IPS-11a (cell line): ENCODE results near the gene NOS3.

Experiments
- H3K4me3 ChIP-seq: one replicate; pipeline ENCODE4 v1.5.1; 2013; ENCODE audit warnings: low read depth, low read length, control low read depth

Gene NOS3

DNA sequence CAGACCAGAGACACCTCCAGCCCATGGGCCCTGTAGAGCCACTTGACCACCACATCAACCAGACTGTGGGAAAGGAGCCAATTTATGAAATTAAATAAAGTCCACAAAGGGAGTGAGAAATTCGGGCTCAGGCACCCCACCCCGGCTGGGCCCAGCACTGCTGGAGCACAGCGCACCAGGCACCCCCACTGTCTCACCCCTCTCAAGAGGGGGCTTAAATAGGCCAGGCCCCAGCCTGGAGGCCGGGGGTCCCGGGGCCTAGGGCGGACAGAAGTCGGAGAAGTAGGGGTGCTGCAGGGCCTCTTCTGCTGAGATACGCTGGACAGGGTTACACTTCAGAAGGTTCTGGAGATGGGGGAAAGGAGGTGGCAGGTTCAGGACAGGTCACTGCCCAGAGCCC lies 62.9 kb downstream of the NOS3 start:
- H3K4me3 ChIP-seq, result no peak overlapping the region

DNA sequence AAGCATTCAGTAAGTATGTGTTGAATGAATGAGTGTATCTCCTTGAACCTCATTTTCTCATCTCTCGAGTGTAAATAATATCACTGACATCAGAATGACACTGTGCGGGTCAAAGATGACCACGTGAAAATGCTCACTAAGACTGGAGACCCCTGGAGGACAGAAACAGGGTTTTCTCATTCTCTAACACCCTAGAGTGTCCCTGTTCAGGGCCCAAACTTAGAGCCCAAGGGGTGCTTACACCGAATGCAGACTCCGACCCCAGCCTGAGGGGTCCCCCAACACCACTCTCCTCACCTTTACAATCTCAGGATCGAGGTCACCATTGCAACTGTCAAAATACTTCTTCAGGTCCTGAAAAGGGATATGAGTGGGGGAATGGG lies 65.5 kb downstream of the NOS3 start:
- H3K4me3 ChIP-seq, result no peak overlapping the region

DNA sequence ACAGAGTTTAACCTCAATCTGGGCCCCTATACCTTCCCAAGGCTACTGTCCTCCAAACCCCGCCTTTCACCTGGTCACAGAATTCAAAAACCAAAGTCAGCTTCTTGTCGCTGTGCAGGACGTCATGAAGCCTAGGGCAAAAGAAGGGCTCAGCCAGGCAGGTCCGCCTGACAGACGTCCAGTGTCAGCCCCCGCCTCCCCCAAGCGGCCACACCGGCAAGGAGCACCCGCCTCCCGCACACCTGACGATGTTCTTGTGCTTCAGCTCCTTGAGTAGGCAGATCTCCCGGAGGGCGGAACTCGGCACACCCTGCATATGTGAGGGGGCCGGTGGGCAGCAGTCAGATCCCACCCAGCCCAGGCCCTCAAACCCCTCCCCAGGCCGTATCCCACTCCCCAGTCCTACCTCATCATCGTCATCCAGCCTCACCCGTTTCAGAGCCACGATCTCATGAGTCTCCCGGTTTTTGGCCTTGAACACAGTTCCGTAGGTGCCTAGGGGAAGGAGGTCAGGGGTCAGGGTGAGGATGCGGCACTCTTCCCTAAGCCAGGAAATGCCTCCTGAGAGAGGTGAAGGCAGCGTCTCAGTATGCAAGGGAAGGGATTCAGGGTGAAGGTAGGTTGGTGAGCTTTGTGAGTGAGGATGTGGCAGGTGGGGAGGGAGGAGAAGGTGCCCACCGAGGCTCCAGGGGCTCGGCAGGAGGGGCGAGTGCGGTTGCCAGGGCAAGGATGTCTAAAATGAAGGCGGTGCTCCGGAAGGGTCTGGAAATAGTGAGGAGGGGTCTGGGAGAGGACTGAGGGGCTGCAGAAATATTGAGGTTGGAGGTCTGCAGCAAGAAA lies 66.1 kb downstream of the NOS3 start:
- H3K4me3 ChIP-seq, result peak overlapping the region; percentile 76

DNA sequence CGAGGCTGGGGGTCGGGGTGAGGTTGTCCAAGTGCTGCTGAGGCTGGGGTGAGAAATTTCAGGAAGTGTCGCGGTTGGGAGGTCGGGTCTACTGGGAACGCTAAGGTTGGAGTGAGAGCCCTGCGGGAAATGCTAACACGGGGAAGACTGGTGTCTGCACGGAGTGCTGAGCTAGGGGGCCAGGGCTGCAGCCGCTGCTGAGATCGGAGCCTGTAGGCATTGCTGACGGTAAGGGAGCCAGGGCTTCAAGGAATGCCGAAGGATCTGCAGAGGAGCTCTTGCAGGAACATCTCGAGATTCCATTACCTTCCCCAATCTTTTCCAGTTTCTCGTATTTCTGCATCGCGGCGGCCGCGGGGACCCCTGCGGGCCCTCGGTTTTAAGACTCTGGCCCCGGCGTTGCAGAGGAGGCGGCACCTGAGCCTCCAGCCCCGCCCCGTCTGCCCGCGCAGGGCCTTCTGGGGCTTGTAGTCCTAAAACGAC lies 66.7 kb downstream of the NOS3 start, which contains the start of gene CDK5:
TSS of gene CDK5 (minus strand) at position 392 of the 483 bp plus-strand sequence. CDS start at position 343, 49 bp downstream.
- peak within 1 kb of the TSS; percentile 76 for H3K4me3 ChIP-seq

DNA sequence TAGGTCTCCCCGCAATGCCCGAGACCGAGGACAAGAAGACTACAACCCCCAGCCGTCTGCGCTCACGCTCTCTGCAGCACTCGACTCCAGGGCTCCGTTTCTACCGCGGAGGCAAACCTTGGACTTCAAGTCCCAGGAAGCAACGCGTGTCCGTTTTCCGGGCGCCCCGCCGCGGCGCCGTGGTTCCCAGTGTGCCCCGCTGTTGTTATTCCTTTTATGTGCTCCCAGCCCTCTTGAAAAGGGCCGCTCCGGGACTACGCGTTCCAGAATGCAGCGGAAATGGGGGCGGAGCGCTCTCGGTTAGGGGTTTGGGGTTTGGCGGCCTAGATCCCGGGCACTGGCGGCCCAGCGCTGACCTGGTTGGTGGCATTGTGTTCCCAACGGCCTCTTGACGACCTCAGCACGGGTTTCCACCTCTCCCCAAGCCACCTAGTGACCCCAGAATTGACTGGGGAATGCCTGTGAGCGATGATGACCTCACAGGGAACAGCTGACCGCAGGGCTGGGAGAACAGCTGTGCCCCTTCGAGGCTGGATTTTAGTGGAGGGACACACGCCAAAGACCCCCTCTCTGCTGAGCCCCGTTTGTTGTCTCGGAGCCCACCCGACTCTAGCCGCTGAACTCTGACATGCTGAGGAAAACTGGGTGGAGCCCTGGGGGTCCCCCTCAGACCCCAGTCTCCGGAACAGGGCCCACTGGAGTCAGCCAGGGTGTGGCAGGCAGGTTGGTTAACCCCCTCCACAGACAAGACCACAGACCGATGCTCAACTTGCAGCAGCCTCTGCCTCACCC lies 67.4 kb downstream of the NOS3 start:
- H3K4me3 ChIP-seq, result peak overlapping the region; percentile 76

DNA sequence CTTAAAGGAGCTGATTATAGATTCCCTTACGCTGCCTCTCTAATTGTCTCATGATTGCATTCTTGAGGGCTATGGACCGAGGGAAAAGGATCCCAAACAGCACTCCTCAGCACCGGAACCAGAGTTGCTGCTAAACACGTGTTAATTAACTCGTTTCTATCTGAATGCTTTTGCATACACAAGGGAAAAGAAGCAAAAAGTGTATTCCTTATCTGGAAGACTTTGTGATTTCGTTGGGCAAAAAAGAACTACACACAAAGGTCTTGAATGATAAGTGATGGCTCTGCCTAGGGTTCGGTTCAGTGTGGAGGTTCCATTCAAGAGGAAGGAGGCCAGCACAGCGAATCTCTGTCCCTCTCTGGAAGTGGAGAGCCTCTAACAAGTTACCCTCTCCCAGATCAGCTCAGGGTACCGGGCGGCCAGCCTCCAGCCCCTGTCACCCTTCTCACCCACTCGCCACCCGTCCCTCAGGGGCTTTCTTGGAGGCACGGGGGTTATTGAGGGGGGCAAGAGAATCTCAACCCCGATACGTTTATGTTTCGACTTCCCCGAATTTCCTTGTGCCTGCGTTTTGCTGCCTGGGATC lies 68.1 kb downstream of the NOS3 start:
- H3K4me3 ChIP-seq, result peak overlapping the region; percentile 62

DNA sequence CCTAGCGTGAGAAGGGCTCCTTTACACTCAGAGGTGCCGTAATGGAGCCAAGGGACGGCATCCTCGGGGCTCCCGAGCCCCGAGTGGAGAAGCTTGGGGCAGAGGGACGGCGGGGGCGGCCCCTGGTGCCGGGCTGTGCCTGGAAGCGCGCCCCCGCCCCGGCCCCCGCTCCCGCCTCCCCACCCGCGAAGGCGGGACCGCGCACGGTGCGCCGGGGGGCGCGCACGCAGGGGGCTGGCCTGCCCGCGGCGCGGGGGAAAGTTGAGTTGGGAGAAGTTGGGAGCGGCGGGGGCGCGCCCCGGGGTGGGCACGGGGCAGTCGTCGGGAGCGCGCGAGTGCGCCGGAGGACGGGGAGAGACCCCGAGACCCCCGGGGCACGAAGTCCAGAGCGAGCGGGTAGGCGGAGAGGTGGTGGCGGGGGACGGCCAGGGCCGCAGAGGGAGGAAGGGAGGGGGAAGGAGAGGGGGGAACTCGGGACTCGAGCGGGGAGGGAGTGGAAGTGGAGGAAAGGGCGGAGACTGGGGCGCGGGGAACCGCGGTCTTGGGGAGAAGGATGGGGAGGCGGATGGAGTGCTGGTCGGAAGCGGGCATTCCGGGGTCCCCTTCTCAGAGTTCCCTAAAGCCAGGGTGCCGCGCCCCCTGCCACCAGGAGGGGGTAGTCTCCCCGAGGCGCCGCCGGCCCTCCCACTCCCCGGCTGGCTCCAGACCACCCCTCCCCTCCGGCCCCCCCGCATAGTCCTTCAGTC lies 68.7 kb downstream of the NOS3 start, which contains the start of gene SLC4A2:
TSS of gene SLC4A2 (plus strand) at position 223 of the 746 bp plus-strand sequence. CDS start 2,399 bp downstream, outside the sequence.
- peak within 1 kb of the TSS; percentile 62 for H3K4me3 ChIP-seq

DNA sequence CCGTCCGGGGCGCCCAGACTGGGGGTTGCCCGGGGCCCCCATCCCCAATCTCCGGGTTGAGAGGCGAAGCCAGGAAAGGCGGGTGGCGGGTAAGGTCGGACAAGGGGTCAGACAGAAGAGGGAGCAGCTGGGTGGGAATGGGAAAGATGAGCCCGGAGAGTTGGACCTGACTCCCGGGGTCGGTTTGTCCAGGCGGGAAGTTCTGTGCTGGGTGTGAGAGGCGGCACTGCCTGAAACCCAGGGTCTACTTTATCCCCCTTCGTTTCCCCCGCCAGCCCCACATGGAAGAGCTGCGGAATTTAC lies 69.2 kb downstream of the NOS3 start:
- H3K4me3 ChIP-seq, result peak overlapping the region; percentile 62

DNA sequence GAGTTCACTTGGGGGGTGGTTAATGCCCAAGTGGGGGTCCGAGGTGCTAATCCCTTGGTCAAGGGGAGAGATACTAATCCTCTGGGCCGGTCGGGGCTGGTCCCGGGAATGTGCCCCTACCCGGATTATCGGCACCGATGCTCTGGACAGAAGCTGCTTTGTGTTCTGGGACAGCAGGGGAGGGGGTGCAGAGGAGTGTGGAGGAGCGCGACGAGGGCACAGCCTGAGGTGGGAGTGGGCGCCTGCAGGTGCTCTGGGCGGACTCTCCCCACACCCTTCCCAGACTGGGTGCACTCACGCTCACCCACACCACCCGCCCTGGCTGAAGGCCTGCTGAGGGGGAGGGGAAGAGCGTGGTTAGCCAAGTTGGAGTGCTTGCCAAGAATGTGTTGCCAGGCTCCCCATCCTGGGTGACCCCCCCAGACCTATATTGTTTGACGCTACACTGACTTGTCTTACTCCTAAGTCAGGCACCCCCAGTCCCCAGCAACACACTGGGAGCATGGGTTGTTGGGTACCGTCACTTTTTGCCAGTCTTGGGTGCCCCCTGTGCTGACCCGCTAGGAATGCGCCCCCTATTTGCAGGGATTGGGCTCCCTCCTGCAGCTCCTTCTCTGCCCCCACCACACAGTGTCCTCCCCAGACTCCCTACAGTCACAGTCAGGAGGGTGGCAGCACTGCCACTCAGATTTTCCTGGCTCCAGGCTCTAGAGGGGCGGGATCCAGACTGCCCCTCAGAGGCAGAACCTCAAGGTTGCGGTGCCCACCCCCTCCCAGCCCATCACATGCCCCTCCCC lies 69.8 kb downstream of the NOS3 start:
- H3K4me3 ChIP-seq, result peak overlapping the region; percentile 62

DNA sequence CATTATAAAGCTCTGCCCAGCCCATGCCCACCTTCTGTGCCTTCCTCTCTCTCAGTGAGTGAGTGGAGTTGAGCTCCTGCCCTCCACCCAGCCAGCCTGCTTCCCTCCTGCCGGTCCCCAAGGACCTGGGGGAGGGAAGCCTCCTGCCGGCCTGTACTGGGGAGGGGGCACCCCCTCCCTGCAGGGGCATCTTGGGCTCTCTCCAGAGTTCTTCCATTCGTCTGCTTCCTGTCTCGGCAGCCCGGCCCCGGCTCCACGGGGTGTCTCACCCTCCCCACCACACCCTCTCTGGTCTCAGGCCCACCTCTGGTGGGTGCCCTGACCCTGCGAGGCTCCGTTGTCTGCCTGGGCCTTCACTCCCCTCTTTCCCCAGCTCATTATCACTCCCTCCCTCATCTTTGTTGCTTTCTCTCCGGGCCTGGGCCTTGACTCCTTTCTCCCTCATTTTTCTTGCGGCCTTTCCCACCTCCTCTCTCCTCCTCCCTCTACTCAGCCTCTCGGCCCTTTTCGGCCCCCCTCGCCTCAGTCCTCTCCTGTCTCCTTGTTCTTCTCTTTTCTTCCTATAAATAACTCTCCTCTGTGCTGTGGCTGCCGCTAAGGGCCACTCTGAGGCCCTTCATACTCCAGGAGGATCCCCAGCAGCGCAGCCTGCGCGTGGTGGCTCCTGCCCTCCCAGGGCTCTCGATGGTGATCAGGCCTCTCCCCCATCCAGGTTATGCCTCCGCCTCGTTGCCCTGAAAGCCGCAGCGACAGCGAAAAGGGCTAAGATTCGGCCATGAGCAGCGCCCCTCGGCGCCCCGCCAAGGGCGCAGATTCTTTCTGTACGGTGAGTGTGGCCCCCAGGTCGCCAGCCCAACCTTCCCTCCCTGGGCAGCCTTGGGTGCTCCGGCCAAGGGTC lies 70.6 kb downstream of the NOS3 start:
- peak overlapping the region; percentile 25 for H3K4me3 ChIP-seq

DNA sequence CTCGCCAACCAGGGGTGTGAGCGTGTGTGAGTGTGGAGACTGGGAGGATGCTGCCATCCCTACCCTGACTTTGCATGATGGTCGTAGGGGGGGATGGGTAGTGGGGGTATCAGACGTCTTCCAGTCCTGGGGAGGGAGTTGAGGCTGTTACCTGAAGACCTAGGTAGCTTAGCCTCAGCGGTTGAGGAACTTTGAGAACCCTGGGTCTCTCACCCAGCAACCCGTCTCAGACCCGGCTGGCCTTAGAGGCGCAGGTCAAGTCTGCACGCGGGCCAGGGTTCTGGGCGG lies 71.2 kb downstream of the NOS3 start:
- H3K4me3 ChIP-seq, result peak overlapping the region; percentile 25

DNA sequence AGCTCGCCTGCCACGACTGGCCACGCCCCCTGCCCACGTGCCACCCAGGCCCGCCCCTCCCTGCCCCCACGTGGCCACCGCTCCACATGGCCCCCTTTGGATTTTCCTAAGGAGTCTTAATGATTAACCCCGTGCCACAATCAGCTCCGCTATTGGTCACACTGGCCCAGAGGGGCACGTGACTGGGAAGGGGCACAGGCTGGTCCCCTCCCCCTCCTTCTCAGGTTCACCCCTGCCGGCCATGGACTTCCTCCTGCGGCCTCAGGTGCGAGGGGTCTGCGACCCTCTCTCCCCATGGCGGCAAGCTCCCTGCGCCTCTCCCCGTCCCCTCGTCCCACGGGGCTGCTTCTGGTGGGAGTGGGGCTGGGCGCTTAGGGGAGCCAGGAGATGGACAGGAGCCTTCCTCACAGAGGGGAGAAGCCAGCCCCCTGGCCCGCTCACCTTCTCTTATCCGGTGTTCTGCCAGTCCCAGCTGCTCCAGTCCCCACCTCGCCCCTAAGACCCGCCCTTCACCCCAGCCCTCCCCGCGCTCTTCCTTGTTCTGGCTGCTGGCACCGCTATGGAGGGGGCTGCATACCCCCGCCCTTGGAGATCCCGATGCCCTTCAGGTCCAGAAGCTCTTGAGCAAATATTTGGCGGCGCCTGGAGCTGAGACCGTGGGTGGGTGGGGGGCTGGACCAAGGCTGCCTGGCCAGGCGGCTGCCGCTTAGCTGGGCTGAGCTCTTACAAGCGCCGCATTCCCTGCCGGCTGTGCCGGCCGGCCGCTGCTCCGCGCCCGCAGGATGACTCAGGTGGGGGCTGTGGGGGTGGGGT lies 71.8 kb downstream of the NOS3 start:
- peak overlapping the region; percentile 60 for H3K4me3 ChIP-seq

DNA sequence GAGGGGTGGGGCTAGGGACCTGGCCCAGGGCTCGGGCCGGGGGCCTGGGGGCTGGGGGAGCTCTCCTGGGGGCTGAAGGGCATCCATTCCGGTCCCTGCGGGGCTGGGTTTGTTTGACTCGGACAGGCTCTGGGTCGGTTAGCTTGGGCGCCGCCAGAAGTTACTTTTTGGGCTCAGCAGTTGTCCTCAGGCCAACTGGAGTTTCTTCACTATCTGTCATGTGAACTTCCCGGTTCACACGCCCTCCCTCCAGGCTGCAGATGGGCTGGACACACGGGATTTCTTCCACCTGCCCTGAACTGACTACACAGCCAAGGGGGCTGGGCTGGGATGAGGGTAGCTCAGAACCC lies 72.4 kb downstream of the NOS3 start:
- peak overlapping the region; percentile 14 for H3K4me3 ChIP-seq
